ENCODE data around the gene NCK1.

DNA sequence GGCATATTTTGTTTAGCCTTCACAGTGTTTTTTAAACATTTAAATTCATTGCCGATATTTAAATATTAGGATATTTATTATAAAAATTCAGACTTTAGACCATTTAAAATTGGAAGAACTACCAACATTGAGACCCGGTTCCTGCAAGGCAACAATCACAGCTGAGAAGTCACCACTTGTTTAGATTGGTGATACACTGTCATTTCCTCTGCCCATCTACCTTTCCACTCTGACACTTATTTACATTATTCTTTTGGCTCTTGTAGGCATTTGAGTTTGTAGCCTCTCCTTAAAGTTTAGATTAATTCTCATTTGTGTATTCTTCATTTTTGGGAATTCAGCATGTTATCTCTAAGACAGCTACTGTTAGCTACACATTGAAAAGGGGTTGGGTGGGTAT, 85.5 kb downstream of the NCK1 start:
- TF ChIP-seq, protein P1, sequence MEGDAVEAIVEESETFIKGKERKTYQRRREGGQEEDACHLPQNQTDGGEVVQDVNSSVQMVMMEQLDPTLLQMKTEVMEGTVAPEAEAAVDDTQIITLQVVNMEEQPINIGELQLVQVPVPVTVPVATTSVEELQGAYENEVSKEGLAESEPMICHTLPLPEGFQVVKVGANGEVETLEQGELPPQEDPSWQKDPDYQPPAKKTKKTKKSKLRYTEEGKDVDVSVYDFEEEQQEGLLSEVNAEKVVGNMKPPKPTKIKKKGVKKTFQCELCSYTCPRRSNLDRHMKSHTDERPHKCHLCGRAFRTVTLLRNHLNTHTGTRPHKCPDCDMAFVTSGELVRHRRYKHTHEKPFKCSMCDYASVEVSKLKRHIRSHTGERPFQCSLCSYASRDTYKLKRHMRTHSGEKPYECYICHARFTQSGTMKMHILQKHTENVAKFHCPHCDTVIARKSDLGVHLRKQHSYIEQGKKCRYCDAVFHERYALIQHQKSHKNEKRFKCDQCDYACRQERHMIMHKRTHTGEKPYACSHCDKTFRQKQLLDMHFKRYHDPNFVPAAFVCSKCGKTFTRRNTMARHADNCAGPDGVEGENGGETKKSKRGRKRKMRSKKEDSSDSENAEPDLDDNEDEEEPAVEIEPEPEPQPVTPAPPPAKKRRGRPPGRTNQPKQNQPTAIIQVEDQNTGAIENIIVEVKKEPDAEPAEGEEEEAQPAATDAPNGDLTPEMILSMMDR (IDR thresholded peaks at IDR 0.05; ENCODE audit: insufficient read depth, low read depth, low read length) = no peak
- TF ChIP-seq EZH2 (IDR thresholded peaks at IDR 0.05; ENCODE audit: insufficient read depth, low read length) = no peak
